GM12865 (cell line): ENCODE measurements around the gene SLC5A5.

ENCODE experiments used
- DNase-seq: peaks from one replicate; pipeline ENCODE4 v3.0.0; 2010; ENCODE audit warnings: low read depth
- H3K4me3 ChIP-seq: 2 replicates; pipeline ENCODE4 v1.5.1; 2011; ENCODE audit warnings: mild to moderate bottlenecking, low read depth, low read length, control low read depth
- TF ChIP-seq, protein P1 (sequence below): IDR thresholded peaks from 2 replicates; pipeline ENCODE4 v1.5.1; 2011; ENCODE audit warnings: low read length, control low read depth, low read depth, inconsistent platforms; ENCODE audit not compliant: insufficient read depth; ENCODE audit errors: missing control alignments

SLC5A5 gene

DNA sequence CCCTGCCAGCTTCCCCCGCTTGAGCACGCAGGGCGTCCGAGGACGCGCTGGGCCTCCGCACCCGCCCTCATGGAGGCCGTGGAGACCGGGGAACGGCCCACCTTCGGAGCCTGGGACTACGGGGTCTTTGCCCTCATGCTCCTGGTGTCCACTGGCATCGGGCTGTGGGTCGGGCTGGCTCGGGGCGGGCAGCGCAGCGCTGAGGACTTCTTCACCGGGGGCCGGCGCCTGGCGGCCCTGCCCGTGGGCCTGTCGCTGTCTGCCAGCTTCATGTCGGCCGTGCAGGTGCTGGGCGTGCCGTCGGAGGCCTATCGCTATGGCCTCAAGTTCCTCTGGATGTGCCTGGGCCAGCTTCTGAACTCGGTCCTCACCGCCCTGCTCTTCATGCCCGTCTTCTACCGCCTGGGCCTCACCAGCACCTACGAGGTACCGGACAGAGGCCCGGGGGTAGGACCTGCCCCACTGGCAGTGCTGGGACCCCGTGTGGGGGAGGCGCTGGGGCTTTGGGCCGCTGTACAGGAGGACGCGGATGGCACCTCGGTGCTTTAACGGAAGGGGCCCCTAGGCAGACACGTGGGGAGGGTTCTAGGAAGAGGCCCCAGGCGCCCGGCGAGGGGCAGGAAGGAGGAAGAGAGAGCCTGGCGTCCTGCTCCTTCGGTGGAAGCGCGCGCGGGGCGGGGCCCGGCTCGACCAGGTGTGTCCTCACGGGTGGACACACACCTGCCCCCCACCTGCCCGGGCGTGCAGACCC, 681 bp downstream of the SLC5A5 start:
- TF ChIP-seq, protein P1, sequence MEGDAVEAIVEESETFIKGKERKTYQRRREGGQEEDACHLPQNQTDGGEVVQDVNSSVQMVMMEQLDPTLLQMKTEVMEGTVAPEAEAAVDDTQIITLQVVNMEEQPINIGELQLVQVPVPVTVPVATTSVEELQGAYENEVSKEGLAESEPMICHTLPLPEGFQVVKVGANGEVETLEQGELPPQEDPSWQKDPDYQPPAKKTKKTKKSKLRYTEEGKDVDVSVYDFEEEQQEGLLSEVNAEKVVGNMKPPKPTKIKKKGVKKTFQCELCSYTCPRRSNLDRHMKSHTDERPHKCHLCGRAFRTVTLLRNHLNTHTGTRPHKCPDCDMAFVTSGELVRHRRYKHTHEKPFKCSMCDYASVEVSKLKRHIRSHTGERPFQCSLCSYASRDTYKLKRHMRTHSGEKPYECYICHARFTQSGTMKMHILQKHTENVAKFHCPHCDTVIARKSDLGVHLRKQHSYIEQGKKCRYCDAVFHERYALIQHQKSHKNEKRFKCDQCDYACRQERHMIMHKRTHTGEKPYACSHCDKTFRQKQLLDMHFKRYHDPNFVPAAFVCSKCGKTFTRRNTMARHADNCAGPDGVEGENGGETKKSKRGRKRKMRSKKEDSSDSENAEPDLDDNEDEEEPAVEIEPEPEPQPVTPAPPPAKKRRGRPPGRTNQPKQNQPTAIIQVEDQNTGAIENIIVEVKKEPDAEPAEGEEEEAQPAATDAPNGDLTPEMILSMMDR = no peak
- no peak overlapping the region for H3K4me3 ChIP-seq
- no peak for DNase-seq

DNA sequence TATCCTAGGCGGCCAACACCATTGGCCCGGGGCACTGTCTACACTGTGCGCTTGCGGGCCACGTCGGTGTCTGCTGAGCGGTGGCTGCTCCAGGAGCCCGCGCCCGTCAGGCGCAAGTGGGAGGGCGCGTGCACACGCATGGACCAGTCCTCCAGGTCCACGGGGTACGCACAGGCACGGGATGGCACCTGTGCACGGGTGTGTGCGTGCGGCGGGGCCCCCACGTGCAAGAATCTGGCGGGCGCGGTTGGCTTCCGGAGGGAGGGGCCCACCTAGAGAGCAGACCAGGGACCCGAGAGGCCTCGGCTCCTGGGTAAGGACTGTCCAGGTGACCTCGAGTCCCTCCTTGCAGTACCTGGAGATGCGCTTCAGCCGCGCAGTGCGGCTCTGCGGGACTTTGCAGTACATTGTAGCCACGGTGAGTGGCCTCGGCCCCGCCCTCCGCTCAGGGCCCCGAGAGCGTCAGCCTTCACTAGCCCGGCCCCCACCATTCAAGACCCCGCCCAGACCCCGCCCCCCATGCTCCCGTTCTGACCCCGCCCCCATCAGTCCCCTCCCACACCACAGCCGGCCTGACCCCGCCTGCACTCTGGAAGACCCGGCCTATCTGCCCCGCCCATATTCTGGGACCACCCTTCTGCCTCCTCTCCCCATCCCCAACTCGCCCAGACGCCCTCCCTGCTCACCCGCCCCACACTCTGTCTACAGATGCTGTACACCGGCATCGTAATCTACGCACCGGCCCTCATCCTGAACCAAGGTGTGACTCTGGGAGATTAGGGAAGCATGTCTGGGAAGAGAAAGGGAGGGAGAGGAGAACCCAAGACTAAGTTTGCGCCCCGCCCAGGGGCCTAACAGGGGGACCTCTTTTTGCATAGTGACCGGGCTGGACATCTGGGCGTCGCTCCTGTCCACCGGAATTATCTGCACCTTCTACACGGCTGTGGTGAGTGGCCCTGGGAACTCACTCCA, 2.3 kb downstream of the SLC5A5 start:
- peak; percentile 73 for DNase-seq
- TF ChIP-seq, protein P1 = no peak
- peak overlapping the region; percentile 55 for H3K4me3 ChIP-seq

DNA sequence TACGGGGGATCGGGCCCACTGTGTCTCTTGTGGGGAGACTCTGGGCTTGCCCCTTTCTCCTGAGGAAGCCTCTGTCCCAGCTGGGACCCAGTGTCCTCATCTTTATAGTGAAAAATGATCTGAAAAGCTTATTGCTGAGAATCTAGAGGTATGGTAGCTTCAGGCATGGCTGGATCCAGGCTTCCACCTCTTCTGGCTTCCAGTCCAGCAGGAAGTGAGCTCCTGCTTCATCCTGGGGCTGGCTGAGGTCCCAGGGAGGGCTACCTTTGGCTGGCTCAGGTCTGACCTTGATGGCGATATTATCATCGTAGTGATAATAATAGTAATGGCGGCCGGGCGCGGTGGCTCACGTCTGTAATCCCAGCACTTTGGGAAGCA, 3.0 kb downstream of the SLC5A5 start:
- no peak overlapping the region for H3K4me3 ChIP-seq
- TF ChIP-seq, protein P1 = no peak
- DNase-seq = no peak

DNA sequence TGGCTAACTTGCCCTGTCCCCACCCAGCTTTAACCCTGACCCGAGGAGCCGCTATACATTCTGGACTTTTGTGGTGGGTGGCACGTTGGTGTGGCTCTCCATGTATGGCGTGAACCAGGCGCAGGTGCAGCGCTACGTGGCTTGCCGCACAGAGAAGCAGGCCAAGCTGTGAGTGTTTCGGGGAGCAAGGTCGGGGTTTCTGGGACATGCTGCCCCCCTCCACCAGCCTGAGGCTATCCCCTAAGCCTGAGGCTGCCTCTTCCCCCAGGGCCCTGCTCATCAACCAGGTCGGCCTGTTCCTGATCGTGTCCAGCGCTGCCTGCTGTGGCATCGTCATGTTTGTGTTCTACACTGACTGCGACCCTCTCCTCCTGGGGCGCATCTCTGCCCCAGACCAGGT, 6.0 kb downstream of the SLC5A5 start:
- no peak for DNase-seq
- TF ChIP-seq, protein P1 = no peak
- H3K4me3 ChIP-seq = no peak overlapping the region

DNA sequence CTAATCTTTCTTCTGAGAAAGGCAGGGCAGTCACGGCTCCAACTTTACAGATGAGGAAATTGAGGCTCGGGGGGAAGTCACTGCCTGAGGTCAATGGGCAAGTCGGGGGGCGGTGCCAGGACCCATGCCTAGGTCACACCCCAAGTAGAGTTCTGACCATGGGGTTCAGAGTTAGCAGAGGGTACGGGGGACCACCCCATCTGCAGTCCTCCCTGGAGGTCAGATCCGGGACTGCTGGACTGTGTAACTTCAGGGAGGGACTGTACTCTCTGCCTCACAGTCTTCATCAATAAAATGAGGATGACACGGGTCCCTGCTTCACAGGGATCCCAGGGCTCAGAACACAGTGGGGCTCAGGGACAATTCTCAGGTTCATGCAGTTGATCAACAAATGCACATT, 7.7 kb downstream of the SLC5A5 start:
- TF ChIP-seq, protein P1 = no peak
- no peak overlapping the region for H3K4me3 ChIP-seq
- no peak for DNase-seq

DNA sequence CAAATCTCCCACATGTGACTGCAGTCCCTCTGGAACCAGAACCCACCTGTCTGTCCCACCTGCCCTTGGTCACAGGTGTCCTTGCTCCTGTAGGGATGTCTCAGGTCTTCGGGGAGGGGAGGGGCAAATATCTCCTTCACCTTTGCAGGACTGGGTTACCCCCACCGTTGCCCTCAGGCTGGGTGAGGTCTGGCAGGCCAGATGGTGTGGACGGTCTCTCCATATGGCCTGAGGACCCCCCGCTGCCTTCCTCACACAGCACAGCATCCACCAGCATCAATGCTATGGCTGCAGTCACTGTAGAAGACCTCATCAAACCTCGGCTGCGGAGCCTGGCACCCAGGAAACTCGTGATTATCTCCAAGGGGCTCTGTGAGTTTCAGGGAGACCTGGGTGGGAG, 10.0 kb downstream of the SLC5A5 start:
- no peak for DNase-seq
- H3K4me3 ChIP-seq = no peak overlapping the region
- TF ChIP-seq, protein P1 = no peak
